Fibroblast of pulmonary artery (primary cell): ENCODE measurements around the gene C22orf15.

Source experiments
- DNase-seq: peaks from one replicate; pipeline ENCODE4 v3.0.0-alpha.2; 2010; ENCODE audit warnings: low read depth
- H3K4me3 ChIP-seq: replicated peaks from 2 replicates; pipeline ENCODE4 v1.5.1; 2011; ENCODE audit warnings: low read depth, mild to moderate bottlenecking, control low read depth, low read length, moderate library complexity
- CTCF ChIP-seq: IDR thresholded peaks from 2 replicates; pipeline ENCODE4 v1.5.1; 2011; ENCODE audit warnings: mild to moderate bottlenecking, control low read depth, low read length, inconsistent platforms; ENCODE audit errors: missing control alignments

The C22orf15 gene

DNA sequence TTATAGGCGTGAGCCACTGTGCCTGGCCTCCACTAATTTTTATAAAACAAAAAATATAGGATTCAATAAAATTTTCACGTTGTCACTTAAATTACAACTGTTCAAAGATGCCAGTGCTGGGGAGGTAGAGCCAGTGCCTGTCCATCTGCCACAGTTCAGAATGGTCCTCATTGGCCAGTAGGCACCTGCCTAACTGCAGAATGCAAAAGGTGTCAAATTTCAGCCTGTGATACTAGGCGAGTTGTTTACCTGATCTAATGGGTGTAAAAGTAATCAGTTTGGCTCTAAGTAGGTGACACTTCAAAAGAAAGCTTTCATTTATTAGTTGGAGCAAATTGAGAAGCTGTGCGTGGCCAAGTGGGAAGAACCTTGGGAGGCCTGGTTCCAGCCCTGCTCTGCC is 26.3 kb downstream of the C22orf15 start:
- TF ChIP-seq CTCF, result no peak
- no peak for DNase-seq
- H3K4me3 ChIP-seq, result no peak overlapping the region

DNA sequence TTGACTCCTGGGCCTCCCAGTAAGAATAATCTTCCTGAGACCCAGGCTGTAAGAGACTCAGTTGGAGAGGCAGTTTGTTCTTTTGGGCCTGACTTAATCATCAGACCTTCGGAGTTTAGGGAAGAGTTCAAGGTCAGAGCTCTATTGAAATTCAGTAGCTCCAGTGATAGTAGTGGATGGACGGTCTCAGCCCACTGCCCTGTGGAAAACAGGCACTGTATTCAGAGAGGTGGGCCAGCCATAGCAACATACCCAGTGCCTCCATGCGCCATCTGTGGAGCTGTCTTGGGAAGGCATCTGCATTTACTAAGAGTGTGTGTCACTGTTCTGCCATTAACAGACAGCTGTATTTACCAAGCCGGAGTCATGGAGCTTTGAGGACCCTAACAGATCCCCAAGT is 26.8 kb downstream of the C22orf15 start:
- H3K4me3 ChIP-seq, result no peak overlapping the region
- peak; percentile 1 for TF ChIP-seq CTCF
- no peak for DNase-seq

DNA sequence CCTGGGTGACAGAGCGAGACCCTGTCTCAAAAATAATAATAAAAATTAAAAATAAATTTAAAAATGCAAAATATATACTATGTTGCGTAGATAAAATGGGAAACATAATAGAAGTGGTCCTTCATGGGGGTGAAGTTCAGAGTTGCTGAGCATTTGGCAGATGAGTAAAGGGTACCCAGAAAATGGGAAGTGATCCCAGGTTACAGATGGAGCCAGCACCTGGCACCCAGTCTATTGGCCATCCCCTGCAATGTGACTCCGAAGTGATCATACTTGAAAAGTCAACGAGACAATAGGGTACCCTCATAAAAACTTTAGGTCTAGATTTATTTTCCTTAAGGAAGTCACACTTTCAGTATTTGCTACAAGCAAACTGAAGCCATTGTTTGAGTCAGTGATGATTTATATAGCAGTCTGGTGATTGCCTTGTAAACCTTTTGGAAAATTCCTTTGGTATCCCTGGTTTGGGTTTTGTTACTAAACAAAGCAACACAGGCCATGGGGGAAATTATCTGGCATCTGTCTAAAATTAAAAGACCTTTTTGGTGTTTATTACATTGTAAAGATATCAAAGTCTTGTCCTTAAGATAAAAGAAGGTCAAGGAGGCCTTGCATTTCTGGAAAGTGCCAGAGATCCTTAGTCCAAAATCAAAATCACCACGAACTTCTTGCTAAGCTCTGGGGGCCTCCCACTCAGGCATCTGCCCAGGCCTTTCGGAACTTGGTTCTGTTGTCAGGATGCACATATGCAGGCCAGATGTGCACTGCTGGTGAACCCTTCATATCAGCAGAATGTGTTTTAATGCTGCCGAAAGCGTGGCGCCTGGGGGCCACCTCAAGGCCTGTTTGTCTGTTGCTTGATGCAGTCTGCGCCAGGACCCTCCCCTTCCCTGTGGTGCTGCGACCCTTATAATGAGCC is 28.3 kb downstream of the C22orf15 start:
- no peak for TF ChIP-seq CTCF
- DNase-seq, result peak; percentile 39
- no peak overlapping the region for H3K4me3 ChIP-seq

- DNase-seq, result no peak
- no peak for TF ChIP-seq CTCF
- H3K4me3 ChIP-seq, result no peak overlapping the region
Measured at GRCh38 chr22:23791738-23792645, 29.2 kb downstream of the C22orf15 start.

DNA sequence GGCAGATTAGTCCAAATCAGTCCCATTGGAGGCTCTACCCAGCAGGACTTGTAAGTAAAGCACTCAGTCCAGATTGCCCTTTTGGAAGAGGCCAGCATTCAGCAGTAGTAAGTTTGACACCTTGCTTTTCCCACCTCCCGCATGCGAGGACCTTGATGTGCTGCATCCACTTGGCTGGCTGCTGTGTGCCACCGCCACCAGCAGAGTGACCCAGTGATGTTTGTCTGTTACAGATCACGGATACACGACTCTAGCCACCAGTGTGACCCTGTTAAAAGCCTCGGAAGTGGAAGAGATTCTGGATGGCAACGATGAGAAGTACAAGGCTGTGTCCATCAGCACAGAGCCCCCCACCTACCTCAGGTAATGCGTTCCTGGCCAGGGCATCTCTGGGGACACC is 30.5 kb downstream of the C22orf15 start:
- H3K4me3 ChIP-seq, result no peak overlapping the region
- no peak for TF ChIP-seq CTCF
- DNase-seq, result no peak

GRCh38 chr22:23796461-23796860 is 33.7 kb downstream of the C22orf15 start:
- TF ChIP-seq CTCF, result no peak
- DNase-seq, result no peak
- H3K4me3 ChIP-seq, result no peak overlapping the region
